ENCODE results near the gene FANCL. TPM values are rescaled to one million over a fixed set of nuclear protein-coding genes. Genes with fewer than 3 reads are reported as not detected.
"Not testable (repeated sequence)": the region's sequence is repeated elsewhere in the genome, so short reads cannot be mapped to it uniquely, and the experiment has no call there.

FANCL gene
- total RNA-seq, 2 donors from 2014 or later: 12.2 to 19.5 TPM

GRCh38 chr2:58195662-58196061, 45.5 kb downstream of the FANCL start:
- 94 to 100% methylated on average over 1 of the region's 1 CpG for WGBS, 2 donors
- ATAC-seq (no peak), DNase-seq (no peak)
- no peaks in the 10 kb centered on the region for H3K27me3 ChIP-seq
- H3K9me3 ChIP-seq: no peaks in the 10 kb centered on the region
- intact Hi-C loops (cut with DNase I): no loop called here
- no peak overlapping the region for H3K4me3 ChIP-seq
- H3K36me3 ChIP-seq (replicated peaks in 1 of 2; ENCODE audit: insufficient read depth in 1 of 2, low read depth in 2 of 2): no peaks in the 10 kb centered on the region
- H3K4me1 ChIP-seq: no peaks in the 10 kb centered on the region
- TF ChIP-seq CTCF (IDR thresholded peaks at IDR 0.05) (no peak), POLR2A (IDR thresholded peaks at IDR 0.05) (no peak)
- H3K27ac ChIP-seq: no peak overlapping the region

- intact Hi-C loops (cut with DNase I): no loop called here
- TF ChIP-seq POLR2A (IDR thresholded peaks at IDR 0.05) (no peak), CTCF (IDR thresholded peaks at IDR 0.05) (no peak)
- WGBS, 2 donors: 55 to 56% methylated on average over 2 of the region's 2 CpGs
- no peaks in the 10 kb centered on the region for H3K27me3 ChIP-seq
- H3K27ac ChIP-seq: no peak overlapping the region
- H3K9me3 ChIP-seq: no peaks in the 10 kb centered on the region
- no peaks in the 10 kb centered on the region for H3K36me3 ChIP-seq (replicated peaks in 1 of 2; ENCODE audit: insufficient read depth in 1 of 2, low read depth in 2 of 2)
- H3K4me3 ChIP-seq: no peak overlapping the region
- DNase-seq (no peak), ATAC-seq (no peak)
- H3K4me1 ChIP-seq: no peaks in the 10 kb centered on the region
These were observed 46.7 kb downstream of the FANCL start for GRCh38 chr2:58194458-58194857.

- 93 to 98% methylated on average over 6 of the region's 6 CpGs for WGBS, 2 donors
- intact Hi-C loops (cut with DNase I): not testable (repeated sequence)
These were observed 54.1 kb downstream of the FANCL start for GRCh38 chr2:58187022-58187421.

GRCh38 chr2:58186501-58186900, 54.6 kb downstream of the FANCL start:
- ATAC-seq: no peak
- H3K9me3 ChIP-seq: no peaks in the 10 kb centered on the region
- H3K4me3 ChIP-seq: no peak overlapping the region
- no peaks in the 10 kb centered on the region for H3K4me1 ChIP-seq
- 98% methylated on average over 4 of the region's 4 CpGs for WGBS, 2 donors
- TF ChIP-seq CTCF (IDR thresholded peaks at IDR 0.05) (no peak), POLR2A (IDR thresholded peaks at IDR 0.05) (no peak)
- no peak for DNase-seq
- H3K27ac ChIP-seq: no peak overlapping the region
- peaks cover 0 to 2% of the 10 kb centered on the region in 2 donors for H3K36me3 ChIP-seq (replicated peaks in 1 of 2; ENCODE audit: insufficient read depth in 1 of 2, low read depth in 2 of 2)
- intact Hi-C loops (cut with DNase I): no loop called here
- no peaks in the 10 kb centered on the region for H3K27me3 ChIP-seq

More at GRCh38 chr2:58187022-58187421, 54.1 kb downstream of the FANCL start:
- not testable (repeated sequence) for H3K27ac ChIP-seq; H3K9me3 ChIP-seq; H3K4me1 ChIP-seq; ATAC-seq; H3K36me3 ChIP-seq (replicated peaks in 1 of 2; ENCODE audit: insufficient read depth in 1 of 2, low read depth in 2 of 2); H3K4me3 ChIP-seq; H3K27me3 ChIP-seq; DNase-seq

- 93 to 94% methylated on average over 1 of the region's 1 CpG for WGBS, 2 donors
- Histone ChIP-seq H3K27ac (no peak overlapping the region), H3K36me3 (replicated peaks in 1 of 2; ENCODE audit: insufficient read depth in 1 of 2, low read depth in 2 of 2) (no peaks in the 10 kb centered on the region), H3K9me3 (no peaks in the 10 kb centered on the region), H3K4me3 (no peak overlapping the region), H3K27me3 (no peaks in the 10 kb centered on the region), H3K4me1 (no peaks in the 10 kb centered on the region)
- TF ChIP-seq CTCF (IDR thresholded peaks at IDR 0.05) (no peak), POLR2A (IDR thresholded peaks at IDR 0.05) (no peak)
- no peak for DNase-seq
- intact Hi-C loops (cut with DNase I): no loop called here
- no peak for ATAC-seq
These were observed 58.6 kb downstream of the FANCL start for GRCh38 chr2:58182527-58182926.
